Measurements from ENCODE around the gene SNN. TPM values are rescaled to one million over a fixed set of nuclear protein-coding genes. Genes with fewer than 3 reads are reported as not detected.

The SNN gene
- total and polyA plus RNA-seq, 9 donors = 8.0 to 40.3 (median 18.5) TPM

GRCh38 chr16:11697319-11697718 is 29.1 kb downstream of the SNN start:
- no peak overlapping the region for H3K4me3 ChIP-seq
- no peaks in the 10 kb centered on the region for H3K4me1 ChIP-seq (ENCODE audit: insufficient read depth)
- H3K9me3 ChIP-seq = no peaks in the 10 kb centered on the region
- H3K27me3 ChIP-seq = no peaks in the 10 kb centered on the region
- no peak for TF ChIP-seq EP300 (IDR thresholded peaks at IDR 0.05)
- no peak for TF ChIP-seq POLR2A (IDR thresholded peaks at IDR 0.05)
- no peak for TF ChIP-seq CTCF (IDR thresholded peaks at IDR 0.05)
- H3K27ac ChIP-seq = no peak overlapping the region
- no peak for DNase-seq
- WGBS, 3 donors = 93 to 95% (median 94%) methylated on average over 12 of the region's 12 CpGs
- intact Hi-C loops (cut with DNase I) = no loop called here
- H3K36me3 ChIP-seq = no peaks in the 10 kb centered on the region

GRCh38 chr16:11698271-11698689 is 30.0 kb downstream of the SNN start:
- H3K9me3 ChIP-seq = no peaks in the 10 kb centered on the region
- TF ChIP-seq EP300 (IDR thresholded peaks at IDR 0.05) (no peak), CTCF (IDR thresholded peaks at IDR 0.05) (no peak), POLR2A (IDR thresholded peaks at IDR 0.05) (no peak)
- H3K27ac ChIP-seq = no peak overlapping the region
- no peak overlapping the region for H3K4me3 ChIP-seq
- DNase-seq = no peak
- intact Hi-C loops (cut with DNase I) = no loop called here
- no peaks in the 10 kb centered on the region for H3K27me3 ChIP-seq
- no peaks in the 10 kb centered on the region for H3K4me1 ChIP-seq (ENCODE audit: insufficient read depth)
- WGBS, 3 donors = 72 to 73% (median 73%) methylated on average over 7 of the region's 7 CpGs
- H3K36me3 ChIP-seq = no peaks in the 10 kb centered on the region

GRCh38 chr16:11699234-11699894 is 31.1 kb downstream of the SNN start:
- no peaks in the 10 kb centered on the region for H3K4me1 ChIP-seq (ENCODE audit: insufficient read depth)
- TF ChIP-seq CTCF (IDR thresholded peaks at IDR 0.05) = no peak
- no peak for TF ChIP-seq EP300 (IDR thresholded peaks at IDR 0.05)
- no peak for TF ChIP-seq POLR2A (IDR thresholded peaks at IDR 0.05)
- 85 to 97% (median 87%) methylated on average over 10 of the region's 10 CpGs for WGBS, 3 donors
- DNase-seq = no peak
- intact Hi-C loops (cut with DNase I) = no loop called here
- no peak overlapping the region for H3K27ac ChIP-seq
- no peak overlapping the region for H3K4me3 ChIP-seq
- no peaks in the 10 kb centered on the region for H3K36me3 ChIP-seq
- no peaks in the 10 kb centered on the region for H3K9me3 ChIP-seq
- no peaks in the 10 kb centered on the region for H3K27me3 ChIP-seq

DNA sequence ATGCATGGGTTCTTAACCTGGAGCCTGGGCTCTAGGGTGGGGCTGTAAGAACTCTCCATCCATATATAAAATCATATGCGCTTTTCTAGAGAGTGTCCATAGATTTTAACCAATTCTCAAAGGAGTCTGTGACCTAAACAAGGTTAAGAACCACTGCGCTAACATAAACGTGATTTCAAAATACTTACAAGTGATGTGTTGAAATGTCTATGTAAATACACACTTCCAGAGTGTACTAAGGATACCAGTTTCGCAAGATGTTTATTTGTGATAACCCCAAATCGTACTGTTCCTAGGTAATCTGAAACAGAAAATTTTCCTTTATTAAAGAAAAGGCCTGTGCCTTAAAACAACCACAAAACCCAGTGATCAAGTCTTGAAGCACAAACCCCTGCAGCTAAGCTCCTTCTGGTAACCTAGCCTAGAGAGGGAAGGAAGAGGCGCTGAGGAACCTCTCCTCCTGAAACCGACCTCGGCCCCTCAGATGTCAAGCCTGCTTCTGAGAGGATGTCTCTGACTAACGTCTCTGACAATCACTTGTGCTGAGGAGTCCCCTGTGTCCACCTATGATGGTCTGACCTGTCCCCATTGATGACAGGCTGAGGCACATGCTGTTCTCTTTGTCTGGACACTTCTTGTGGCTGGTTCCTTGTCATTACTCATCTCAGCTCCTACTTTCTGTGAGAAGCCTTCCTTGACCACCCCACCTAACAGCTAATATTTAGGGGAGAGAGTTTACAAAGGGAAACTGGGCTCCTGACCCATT is 32.2 kb downstream of the SNN start:
- TF ChIP-seq CTCF (IDR thresholded peaks at IDR 0.05) (no peak), EP300 (IDR thresholded peaks at IDR 0.05) (no peak), POLR2A (IDR thresholded peaks at IDR 0.05) (no peak)
- no peak overlapping the region for H3K4me3 ChIP-seq
- no peak for DNase-seq
- intact Hi-C loops (cut with DNase I) = no loop called here
- no peaks in the 10 kb centered on the region for H3K36me3 ChIP-seq
- no peaks in the 10 kb centered on the region for H3K27me3 ChIP-seq
- 85 to 88% (median 87%) methylated on average over 9 of the region's 9 CpGs for WGBS, 3 donors
- no peaks in the 10 kb centered on the region for H3K9me3 ChIP-seq
- H3K4me1 ChIP-seq (ENCODE audit: insufficient read depth) = no peaks in the 10 kb centered on the region
- H3K27ac ChIP-seq = no peak overlapping the region

Measured in ovary (tissue), 9 donors.